ENCODE results near the gene DOCK11.
A peak's percentile ranks its signal among the peaks of the same experiment; 100 is the strongest.

DNA sequence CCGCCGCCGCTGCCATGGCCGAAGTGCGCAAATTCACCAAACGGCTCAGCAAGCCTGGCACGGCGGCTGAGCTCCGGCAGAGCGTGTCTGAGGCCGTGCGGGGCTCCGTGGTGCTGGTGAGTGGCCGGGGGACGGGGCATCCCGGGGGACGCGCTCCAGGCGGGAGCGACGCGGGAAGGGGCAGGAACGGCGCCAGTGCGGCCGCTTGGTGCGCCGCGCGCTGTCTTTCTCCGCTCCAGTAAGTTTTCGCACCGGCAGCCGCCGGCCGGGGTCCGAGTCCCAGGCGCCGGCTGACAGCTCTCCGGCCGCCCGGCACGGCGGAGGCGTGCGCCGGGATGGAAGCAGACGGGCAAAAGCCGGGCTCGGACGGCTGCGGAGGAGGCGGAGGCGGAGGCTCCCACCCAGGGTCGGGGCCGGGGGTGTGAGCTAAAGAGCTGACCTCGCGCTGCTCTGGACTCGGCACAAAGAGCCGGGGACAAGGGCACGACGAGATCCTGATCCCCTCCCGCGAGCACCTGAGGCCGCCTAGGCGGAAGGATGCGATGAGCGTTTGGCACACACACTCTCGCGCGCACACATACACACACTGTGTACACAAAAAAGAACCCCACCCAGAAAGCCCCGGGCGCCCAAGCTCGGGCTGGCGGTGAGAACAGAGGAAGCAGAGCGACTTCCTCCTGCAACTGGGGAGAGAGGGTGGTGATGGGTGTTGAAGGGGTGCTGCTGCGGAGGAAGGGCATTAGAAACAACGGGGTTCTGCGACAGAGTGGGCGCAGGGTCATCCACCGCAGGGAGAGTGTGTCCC, 545 bp downstream of the DOCK11 start:
- TF ChIP-seq, protein P1, sequence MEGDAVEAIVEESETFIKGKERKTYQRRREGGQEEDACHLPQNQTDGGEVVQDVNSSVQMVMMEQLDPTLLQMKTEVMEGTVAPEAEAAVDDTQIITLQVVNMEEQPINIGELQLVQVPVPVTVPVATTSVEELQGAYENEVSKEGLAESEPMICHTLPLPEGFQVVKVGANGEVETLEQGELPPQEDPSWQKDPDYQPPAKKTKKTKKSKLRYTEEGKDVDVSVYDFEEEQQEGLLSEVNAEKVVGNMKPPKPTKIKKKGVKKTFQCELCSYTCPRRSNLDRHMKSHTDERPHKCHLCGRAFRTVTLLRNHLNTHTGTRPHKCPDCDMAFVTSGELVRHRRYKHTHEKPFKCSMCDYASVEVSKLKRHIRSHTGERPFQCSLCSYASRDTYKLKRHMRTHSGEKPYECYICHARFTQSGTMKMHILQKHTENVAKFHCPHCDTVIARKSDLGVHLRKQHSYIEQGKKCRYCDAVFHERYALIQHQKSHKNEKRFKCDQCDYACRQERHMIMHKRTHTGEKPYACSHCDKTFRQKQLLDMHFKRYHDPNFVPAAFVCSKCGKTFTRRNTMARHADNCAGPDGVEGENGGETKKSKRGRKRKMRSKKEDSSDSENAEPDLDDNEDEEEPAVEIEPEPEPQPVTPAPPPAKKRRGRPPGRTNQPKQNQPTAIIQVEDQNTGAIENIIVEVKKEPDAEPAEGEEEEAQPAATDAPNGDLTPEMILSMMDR (IDR thresholded peaks at IDR 0.05), result no peak
- TF ChIP-seq POLR2A (IDR thresholded peaks at IDR 0.05), result peak in 1 of 3 donors; percentile 26

Data from body of pancreas (tissue), 4 donors.